ENCODE measurements around the gene RBM15B. TPM values are rescaled to one million over a fixed set of nuclear protein-coding genes. Genes with fewer than 3 reads are reported as not detected.

Gene RBM15B
- total RNA-seq, 1 experiment from 2014 or later, result 61.1 TPM

DNA sequence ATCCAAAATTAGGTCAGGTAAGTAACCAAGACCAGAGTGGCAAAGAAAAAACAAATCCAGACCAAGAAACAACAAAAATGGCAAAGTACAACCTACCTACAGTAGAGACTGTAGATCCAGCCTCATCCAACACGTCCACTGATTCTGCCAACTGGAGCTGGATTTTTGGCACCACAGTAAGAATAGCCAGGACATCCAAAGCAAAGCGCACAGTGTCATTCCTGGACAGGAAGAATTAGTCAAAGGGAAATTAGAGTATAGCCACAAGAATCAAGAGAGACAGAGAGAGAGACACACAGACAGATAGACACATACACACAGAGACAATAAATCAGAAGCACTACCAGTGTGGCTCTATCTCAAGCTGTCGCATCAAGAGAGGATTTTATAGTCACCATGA lies 31.1 kb downstream of the RBM15B start:
- H4K5ac ChIP-seq (ENCODE audit: insufficient read length, low read depth, low read length), result no peak overlapping the region
- no peak overlapping the region for H3K18ac ChIP-seq (ENCODE audit: insufficient read length, low read depth, low read length)
- no peak for DNase-seq
- H4K20me1 ChIP-seq (ENCODE audit: control insufficient read depth, insufficient read depth, insufficient read length), result no peaks in the 10 kb centered on the region
- H3K27ac ChIP-seq (ENCODE audit: insufficient read length, low read depth, low read length), result no peak overlapping the region
- H2AFZ ChIP-seq (ENCODE audit: low read length), result no peak overlapping the region
- H3K4me3 Mint-ChIP-seq, result no peak overlapping the region
- H3K79me2 ChIP-seq (ENCODE audit: insufficient read depth, low read length), result no peaks in the 10 kb centered on the region
- H3K27me3 ChIP-seq (ENCODE audit: insufficient read depth, low read length), result no peaks in the 10 kb centered on the region
- H3K9me3 Mint-ChIP-seq, result no peaks in the 10 kb centered on the region
- H3K23me2 ChIP-seq (ENCODE audit: insufficient read length, low read depth, low read length, poor library complexity, severe bottlenecking), result no peaks in the 10 kb centered on the region
- H3T11ph ChIP-seq (ENCODE audit: low read length), result no peak overlapping the region
- no peak overlapping the region for H3K9ac ChIP-seq (ENCODE audit: extremely low read depth, insufficient read length, low read length)
- TF ChIP-seq, protein P1, sequence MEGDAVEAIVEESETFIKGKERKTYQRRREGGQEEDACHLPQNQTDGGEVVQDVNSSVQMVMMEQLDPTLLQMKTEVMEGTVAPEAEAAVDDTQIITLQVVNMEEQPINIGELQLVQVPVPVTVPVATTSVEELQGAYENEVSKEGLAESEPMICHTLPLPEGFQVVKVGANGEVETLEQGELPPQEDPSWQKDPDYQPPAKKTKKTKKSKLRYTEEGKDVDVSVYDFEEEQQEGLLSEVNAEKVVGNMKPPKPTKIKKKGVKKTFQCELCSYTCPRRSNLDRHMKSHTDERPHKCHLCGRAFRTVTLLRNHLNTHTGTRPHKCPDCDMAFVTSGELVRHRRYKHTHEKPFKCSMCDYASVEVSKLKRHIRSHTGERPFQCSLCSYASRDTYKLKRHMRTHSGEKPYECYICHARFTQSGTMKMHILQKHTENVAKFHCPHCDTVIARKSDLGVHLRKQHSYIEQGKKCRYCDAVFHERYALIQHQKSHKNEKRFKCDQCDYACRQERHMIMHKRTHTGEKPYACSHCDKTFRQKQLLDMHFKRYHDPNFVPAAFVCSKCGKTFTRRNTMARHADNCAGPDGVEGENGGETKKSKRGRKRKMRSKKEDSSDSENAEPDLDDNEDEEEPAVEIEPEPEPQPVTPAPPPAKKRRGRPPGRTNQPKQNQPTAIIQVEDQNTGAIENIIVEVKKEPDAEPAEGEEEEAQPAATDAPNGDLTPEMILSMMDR (conservative IDR thresholded peaks at IDR 0.05), result no peak
- no peak overlapping the region for H2BK12ac ChIP-seq (ENCODE audit: insufficient read length, low read depth, low read length)
- H3K4me2 ChIP-seq (ENCODE audit: insufficient read depth, insufficient read length, low read length), result no peak overlapping the region
- H4K91ac ChIP-seq (ENCODE audit: insufficient read length, low read depth, low read length), result no peak overlapping the region
- no peak overlapping the region for H2BK20ac ChIP-seq (ENCODE audit: low read depth, low read length, poor library complexity, severe bottlenecking)
- no peak overlapping the region for H2BK15ac ChIP-seq (ENCODE audit: low read depth, low read length)
- H3K56ac ChIP-seq (ENCODE audit: insufficient read length, low read depth, low read length), result no peak overlapping the region
- no peaks in the 10 kb centered on the region for H3K9me3 ChIP-seq (ENCODE audit: control insufficient read depth, low read depth, low read length)
- H3K27me3 Mint-ChIP-seq (ENCODE audit: low read depth), result no peaks in the 10 kb centered on the region
- no peak overlapping the region for H2AK5ac ChIP-seq (ENCODE audit: insufficient read length, low read length)
- no peak overlapping the region for H3K23ac ChIP-seq (ENCODE audit: insufficient read length, low read depth, low read length)
- H3K4me1 Mint-ChIP-seq, result peaks cover 15 to 18% of the 10 kb centered on the region in 2 experiments
- H3K79me1 ChIP-seq (ENCODE audit: insufficient read depth, low read depth, low read length, poor library complexity, severe bottlenecking), result no peaks in the 10 kb centered on the region
- H3K36me3 Mint-ChIP-seq (ENCODE audit: insufficient read depth in 1 of 3, low read depth in 3 of 3), result peaks cover 16 to 50% (median 46%) of the 10 kb centered on the region in 3 experiments; a peak in 6 of 7 replicates
- no peak overlapping the region for H4K8ac ChIP-seq (replicated peaks; ENCODE audit: insufficient read length, low read depth, low read length)
- no peak overlapping the region for H3K14ac ChIP-seq (ENCODE audit: insufficient read depth, low read length)
- H3K4ac ChIP-seq (ENCODE audit: low read depth, low read length), result no peak overlapping the region
- H2BK120ac ChIP-seq (ENCODE audit: low read depth, low read length, poor library complexity, severe bottlenecking), result no peak overlapping the region
- H3K4me1 ChIP-seq (ENCODE audit: insufficient read depth, low read length), result no peaks in the 10 kb centered on the region
- H3K27ac Mint-ChIP-seq, result no peak overlapping the region
- WGBS (ENCODE audit: extremely low coverage, insufficient read length, low lambda C conversion rate), result no CpG with 5 or more reads among the region's 3 CpGs
- H2BK5ac ChIP-seq (ENCODE audit: insufficient read length, low read length), result no peak overlapping the region
